Stromal cell of bone marrow (primary cell): Measurements from ENCODE around the gene RTRAF.

Experiments
- DNase-seq: peaks from one replicate; pipeline ENCODE4 v3.0.0-alpha.2; 2012; ENCODE audit warnings: low read depth

RTRAF gene

GRCh38 chr14:51989293-51990234 is at the start of gene RTRAF:
TSS of gene RTRAF (plus strand) at chr14:51989546. CDS start at chr14:51989640, 94 bp downstream.
- peak; percentile 87 for DNase-seq

DNA sequence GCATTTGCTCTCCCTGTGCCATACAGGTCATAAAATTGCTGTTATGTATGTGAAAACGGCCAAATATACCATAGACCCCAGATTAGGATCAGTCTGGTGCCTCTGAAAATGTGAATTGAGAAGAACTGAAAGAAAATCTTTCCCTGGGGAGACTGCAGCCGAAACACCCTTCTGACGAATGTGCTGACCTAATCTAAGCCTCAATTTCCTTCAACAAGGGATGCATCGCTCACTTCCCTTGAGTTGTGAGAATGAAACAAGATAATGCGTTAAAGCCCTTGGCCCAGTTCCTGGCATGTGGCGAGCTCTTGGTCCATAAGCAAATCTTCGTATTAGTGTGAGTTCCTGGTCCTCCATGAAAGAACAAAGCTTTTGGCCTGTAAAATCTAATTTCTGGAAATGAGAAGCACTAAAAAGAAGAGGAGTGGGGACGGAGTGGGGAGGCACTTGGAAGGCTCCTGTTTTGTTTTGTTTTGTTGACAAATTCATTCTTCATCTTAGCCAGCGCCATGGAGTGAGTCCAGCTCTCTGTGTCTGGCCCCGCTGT is 49.5 kb upstream of the RTRAF start:
- peak; percentile 25 for DNase-seq

DNA sequence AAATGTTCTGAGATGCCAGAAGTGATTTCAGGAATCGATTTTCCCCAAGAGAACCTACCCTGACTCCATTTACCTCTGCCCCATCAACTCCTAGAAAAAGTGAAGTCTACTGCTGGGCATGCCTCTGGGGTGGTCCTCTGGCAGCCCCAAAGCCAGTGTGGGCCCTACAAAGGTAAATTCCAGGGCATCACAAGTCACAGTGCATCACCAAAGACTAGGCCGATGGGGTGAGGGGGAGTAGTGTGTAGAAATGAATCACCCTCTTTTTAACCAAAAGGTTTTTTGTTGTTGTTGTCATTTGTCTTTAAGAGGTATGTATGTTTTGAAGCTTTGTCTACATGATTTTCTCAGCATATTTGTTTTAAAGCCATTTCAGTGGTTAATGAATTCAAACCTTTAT is 46.4 kb upstream of the RTRAF start:
- no peak for DNase-seq

DNA sequence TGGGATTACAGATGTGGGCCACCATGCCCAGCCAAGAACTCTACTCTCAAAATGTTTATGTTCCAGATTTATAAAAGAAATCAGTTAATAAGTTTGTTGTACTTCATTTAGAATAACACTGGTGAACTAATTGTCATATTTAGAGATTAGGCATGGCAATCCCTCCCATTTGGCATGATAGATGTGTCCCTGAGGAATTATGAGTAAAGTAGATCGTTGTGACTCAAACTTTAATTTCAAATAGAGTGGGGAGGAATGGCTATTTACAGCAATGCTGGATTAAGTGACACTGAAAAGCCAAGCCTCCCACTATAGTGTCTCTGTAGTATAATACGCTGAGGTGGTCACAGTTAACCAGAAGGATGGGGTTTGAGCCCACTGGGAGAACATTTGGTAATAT is 39.3 kb upstream of the RTRAF start:
- peak; percentile 57 for DNase-seq

DNA sequence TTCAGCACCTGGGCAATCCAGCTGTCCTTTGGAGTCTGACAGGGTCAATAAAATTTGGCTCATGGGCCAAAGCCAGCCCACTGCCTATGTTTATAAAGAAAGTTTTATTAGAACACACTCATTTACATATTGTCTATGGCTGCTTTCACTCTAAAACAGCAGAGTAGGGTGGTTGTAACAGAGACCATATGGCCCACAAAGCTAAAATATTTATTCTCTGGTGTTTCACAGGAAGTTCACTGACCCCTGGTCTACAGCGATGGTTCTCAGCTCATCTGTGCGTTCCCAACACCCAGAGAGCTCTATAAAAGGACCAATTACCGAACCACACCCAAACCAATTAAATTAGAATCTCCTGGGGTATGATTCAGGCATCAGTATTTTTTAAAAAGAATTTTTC is 37.7 kb upstream of the RTRAF start:
- DNase-seq: no peak

DNA sequence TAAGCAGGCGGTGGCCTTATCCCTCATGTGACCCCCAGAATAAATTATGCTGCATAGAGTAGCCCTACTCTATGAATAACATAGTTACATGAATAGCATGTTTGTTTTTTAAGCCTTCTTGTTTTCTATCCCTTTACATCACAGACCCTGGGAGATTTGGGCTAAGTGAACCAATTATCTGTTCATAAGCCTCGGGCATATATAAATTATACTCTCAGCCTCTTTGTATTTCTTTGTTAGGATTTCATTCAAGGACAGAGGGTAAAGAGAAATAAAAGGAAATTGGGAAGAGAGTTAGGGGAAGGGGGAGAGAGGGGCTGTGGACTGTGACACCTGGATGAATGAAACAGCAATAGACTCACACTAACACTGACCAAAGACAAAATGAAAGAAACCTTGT is 35.3 kb upstream of the RTRAF start:
- DNase-seq: no peak

- DNase-seq: no peak
Observed at GRCh38 chr14:51954657-51955056, 34.7 kb upstream of the RTRAF start.

- peak; percentile 11 for DNase-seq
Observed at GRCh38 chr14:51957950-51958349, 31.4 kb upstream of the RTRAF start.

- DNase-seq: no peak
Observed at GRCh38 chr14:51959928-51960327, 29.4 kb upstream of the RTRAF start.

DNA sequence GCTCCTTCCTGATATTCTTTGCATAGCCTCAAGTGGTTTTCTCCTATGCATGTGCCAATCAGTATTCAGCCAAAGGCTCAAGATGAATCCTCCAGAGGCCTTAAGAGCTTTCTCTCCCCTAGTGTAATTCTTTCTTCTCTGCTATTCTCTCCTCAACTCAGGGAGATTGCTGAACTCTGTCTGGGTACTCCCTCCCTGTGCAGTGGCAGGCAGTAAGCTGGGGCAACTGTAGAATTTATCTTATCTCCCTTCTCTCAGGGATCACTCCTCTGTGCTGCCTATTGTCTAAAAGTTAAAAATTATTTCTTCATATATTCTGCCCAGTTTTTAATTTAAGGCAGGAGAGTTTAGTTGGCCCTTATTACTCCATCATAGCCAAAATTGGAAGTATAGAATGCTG is 28.5 kb upstream of the RTRAF start:
- no peak for DNase-seq

DNA sequence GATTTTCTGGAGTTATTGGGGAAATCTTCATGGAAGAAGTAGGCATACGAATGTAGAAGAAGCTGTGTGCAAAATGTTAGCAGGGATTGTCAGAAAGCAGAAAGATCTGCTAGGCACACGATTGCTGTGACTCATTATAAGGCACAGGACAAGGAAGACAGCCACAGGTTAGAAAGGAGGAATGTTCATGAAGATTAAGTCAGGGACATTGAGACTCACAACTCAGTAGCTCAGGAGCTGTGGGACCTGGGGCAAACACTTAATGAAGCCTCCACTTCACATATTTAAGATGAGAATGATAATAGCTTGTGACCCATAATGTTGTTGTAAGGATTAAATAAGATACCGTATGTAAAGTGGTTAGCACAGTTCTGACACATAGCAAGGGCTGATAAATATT is 26.6 kb upstream of the RTRAF start:
- no peak for DNase-seq

DNA sequence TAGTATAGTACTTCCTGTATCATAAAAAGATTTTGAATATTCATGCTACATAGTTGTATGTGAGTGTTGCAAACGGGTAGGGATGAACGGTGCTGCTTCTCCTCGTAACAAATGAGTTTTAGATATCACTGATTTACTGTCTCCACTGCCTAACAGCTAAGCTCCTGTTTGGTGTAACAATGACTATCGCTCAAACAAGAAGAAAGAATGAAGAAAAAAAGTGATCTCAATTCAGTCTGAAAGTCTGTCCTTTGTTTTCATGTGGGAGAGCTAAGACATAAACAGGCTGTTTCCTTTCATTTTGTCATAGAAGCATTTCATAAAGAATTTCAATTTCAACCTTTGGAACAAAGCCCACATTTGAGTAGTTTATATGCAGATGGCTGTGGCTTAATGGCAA is 26.1 kb upstream of the RTRAF start:
- DNase-seq: no peak

- DNase-seq: no peak
Observed at GRCh38 chr14:51967521-51967920, 21.8 kb upstream of the RTRAF start.

DNA sequence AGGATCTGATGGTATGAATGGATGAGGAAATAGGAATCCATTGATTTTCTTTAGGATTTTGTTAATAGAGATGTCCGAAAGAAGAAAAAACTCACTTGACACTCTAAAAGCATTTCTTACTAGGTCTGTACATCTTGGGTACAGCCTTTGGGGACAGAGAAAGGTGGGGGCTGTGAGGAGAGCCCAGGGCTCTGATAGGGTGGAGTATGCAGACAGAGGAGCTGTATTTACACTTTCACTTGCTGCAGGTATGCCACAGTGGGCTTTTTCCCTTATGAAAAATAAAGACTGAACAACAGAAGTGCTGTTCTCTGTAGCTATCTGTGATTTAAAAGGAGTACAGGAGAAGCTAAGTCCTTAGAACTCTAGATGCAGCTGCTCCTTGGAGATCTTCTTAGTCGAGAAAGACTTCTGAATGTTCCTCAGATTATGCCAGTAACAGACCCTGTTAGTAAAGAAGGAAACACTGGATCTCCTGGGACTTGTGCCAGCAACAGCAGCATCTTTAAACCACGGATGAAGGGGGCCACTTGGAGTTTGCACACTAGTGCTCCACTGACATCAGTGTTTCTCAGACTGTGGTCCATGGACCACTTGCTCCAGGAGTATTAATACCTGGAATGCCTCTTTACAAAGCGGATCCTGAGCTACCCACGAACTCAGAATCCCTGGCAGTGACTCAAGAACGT is 19.4 kb upstream of the RTRAF start:
- no peak for DNase-seq

GRCh38 chr14:51972566-51972965 is 16.8 kb upstream of the RTRAF start:
- DNase-seq: no peak

GRCh38 chr14:51977075-51977474 is 12.3 kb upstream of the RTRAF start:
- DNase-seq: no peak

DNA sequence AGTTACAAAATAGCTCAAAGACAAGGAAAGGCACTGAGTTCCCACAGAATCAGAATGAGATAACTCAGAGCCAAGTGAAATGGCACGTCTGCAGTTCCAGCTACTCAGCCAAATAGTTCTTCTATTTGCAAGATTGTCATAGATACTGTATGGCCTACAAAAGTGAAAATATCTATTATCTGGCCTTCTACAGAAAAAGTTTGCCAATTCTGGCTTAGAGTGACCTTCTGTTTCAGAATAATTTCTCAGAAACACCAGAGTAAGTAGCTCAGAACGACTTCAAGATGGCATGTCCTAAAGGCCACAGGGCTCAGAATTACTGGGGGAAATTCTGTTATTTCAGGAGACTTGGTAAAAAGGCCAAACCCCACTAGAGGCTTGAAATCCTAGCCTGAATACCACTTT is 10.7 kb upstream of the RTRAF start:
- no peak for DNase-seq

GRCh38 chr14:51979088-51979709 is 10.1 kb upstream of the RTRAF start:
- DNase-seq: peak; percentile 55

DNA sequence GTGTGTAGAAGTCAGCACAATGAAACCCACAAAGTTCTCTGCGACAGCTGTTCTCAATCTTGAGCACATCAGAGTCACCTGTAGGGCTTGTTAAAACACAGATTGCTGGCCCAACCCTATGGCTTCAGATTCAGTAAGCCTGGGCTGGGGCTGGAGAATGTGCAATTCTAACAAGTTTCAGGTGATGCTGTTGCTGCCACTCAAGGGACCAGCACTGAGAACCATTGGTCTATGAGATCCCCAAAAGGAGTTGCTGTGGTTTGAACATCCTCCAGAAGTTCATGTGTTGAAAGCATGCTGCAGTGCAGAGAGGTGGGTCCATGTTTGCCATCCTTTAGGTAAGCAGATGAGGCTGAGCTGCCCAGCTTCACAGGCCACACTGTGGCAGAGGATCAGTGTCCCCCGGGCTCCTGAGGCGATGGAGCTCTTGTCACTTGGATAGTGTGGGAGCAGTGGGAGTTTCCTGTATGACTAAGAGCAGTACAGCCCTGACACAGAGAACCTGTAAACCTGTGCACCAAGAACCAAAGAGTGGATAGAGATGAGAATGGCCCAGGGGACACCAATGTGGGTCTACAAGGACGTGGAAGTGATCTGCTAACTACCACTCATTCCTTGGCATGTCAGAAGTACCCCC is 8.0 kb upstream of the RTRAF start:
- no peak for DNase-seq

DNA sequence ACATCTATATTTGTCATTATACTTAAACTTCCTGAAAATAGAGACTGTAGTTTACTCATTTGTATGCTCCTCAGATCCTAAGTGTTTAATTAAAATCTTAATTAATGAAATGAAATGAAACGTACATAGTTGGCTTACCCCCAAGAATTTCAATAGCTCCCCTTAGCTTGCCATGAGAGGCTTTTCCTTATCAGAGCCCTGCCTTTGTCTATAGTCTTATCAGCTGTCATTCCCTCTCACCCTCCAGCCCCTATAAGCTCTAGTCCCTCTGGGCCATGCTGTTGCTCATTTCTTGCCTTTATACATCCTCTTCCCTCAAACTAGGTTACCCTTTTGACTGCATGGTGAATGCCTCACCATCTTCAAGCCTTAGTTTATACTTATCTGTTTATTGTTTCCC is 1.1 kb upstream of the RTRAF start:
- DNase-seq: no peak

GRCh38 chr14:51990488-51990887 is 1.1 kb downstream of the RTRAF start:
- no peak for DNase-seq

- no peak for DNase-seq
Observed at GRCh38 chr14:51993285-51993920, 4.1 kb downstream of the RTRAF start.
